ENCODE results near the gene NRCAM.
A peak's percentile ranks its signal among the peaks of the same experiment; 100 is the strongest.

Gene NRCAM

GRCh38 chr7:108189733-108190388 is 266.4 kb downstream of the NRCAM start:
- peak overlapping the region; percentile 40 for H3K4me2 ChIP-seq
- H3K27ac ChIP-seq = no peak overlapping the region
- no peak overlapping the region for H3K9ac ChIP-seq
- no peak for TF ChIP-seq Cebpa-rat (IDR thresholded peaks at IDR 0.05)
- H3K36me3 ChIP-seq = no peaks in the 10 kb centered on the region
- no peak overlapping the region for H3K4me3 ChIP-seq
- no peaks in the 10 kb centered on the region for H4K20me1 ChIP-seq
- H3K27me3 ChIP-seq = no peaks in the 10 kb centered on the region
- no peaks in the 10 kb centered on the region for H3K9me3 ChIP-seq
- peaks cover 21% of the 10 kb centered on the region for H3K4me1 ChIP-seq

GRCh38 chr7:108188724-108189123 is 267.5 kb downstream of the NRCAM start:
- Histone ChIP-seq H3K27me3 (no peaks in the 10 kb centered on the region), H3K9ac (no peak overlapping the region), H3K36me3 (no peaks in the 10 kb centered on the region), H3K4me1 (peaks cover 21% of the 10 kb centered on the region), H4K20me1 (no peaks in the 10 kb centered on the region), H3K9me3 (no peaks in the 10 kb centered on the region), H3K4me2 (no peak overlapping the region), H3K4me3 (no peak overlapping the region), H3K27ac (no peak overlapping the region)
- TF ChIP-seq Cebpa-rat (IDR thresholded peaks at IDR 0.05) = no peak

GRCh38 chr7:108181073-108181985 is 274.9 kb downstream of the NRCAM start:
- H3K36me3 ChIP-seq = no peaks in the 10 kb centered on the region
- H3K27ac ChIP-seq = no peak overlapping the region
- H3K9ac ChIP-seq = no peak overlapping the region
- no peak for TF ChIP-seq Cebpa-rat (IDR thresholded peaks at IDR 0.05)
- H3K4me2 ChIP-seq = no peak overlapping the region
- H4K20me1 ChIP-seq = no peaks in the 10 kb centered on the region
- no peaks in the 10 kb centered on the region for H3K9me3 ChIP-seq
- no peaks in the 10 kb centered on the region for H3K27me3 ChIP-seq
- no peak overlapping the region for H3K4me3 ChIP-seq
- peaks cover 12% of the 10 kb centered on the region; the same call in 1 of the 2 replicates for H3K4me1 ChIP-seq

- no peak overlapping the region for H3K27ac ChIP-seq
- peak overlapping the region; percentile 42 for H3K4me2 ChIP-seq
- TF ChIP-seq Cebpa-rat (IDR thresholded peaks at IDR 0.05) = no peak
- no peak overlapping the region for H3K4me3 ChIP-seq
- no peaks in the 10 kb centered on the region for H3K27me3 ChIP-seq
- no peaks in the 10 kb centered on the region for H3K9me3 ChIP-seq
- no peaks in the 10 kb centered on the region for H3K36me3 ChIP-seq
- no peak overlapping the region for H3K9ac ChIP-seq
- H3K4me1 ChIP-seq = peaks cover 12% of the 10 kb centered on the region; the same call in 1 of the 2 replicates
- no peaks in the 10 kb centered on the region for H4K20me1 ChIP-seq
These were observed 277.8 kb downstream of the NRCAM start for GRCh38 chr7:108178398-108178797.

GRCh38 chr7:108171164-108171563 is 285.1 kb downstream of the NRCAM start:
- Histone ChIP-seq H3K4me2 (no peak overlapping the region), H3K9ac (no peak overlapping the region), H3K9me3 (no peaks in the 10 kb centered on the region), H3K36me3 (no peaks in the 10 kb centered on the region), H3K4me1 (no peaks in the 10 kb centered on the region), H4K20me1 (no peaks in the 10 kb centered on the region), H3K27me3 (no peaks in the 10 kb centered on the region), H3K27ac (no peak overlapping the region), H3K4me3 (no peak overlapping the region)
- no peak for TF ChIP-seq Cebpa-rat (IDR thresholded peaks at IDR 0.05)

GRCh38 chr7:108170251-108170650 is 286.0 kb downstream of the NRCAM start:
- no peak for TF ChIP-seq Cebpa-rat (IDR thresholded peaks at IDR 0.05)
- H3K27ac ChIP-seq = no peak overlapping the region
- no peaks in the 10 kb centered on the region for H3K9me3 ChIP-seq
- no peaks in the 10 kb centered on the region for H3K36me3 ChIP-seq
- H3K4me2 ChIP-seq = no peak overlapping the region
- no peak overlapping the region for H3K4me3 ChIP-seq
- no peak overlapping the region for H3K9ac ChIP-seq
- no peaks in the 10 kb centered on the region for H3K27me3 ChIP-seq
- H4K20me1 ChIP-seq = no peaks in the 10 kb centered on the region
- H3K4me1 ChIP-seq = peaks cover under 1% of the 10 kb centered on the region; the same call in 1 of the 2 replicates

- Histone ChIP-seq H3K9me3 (no peaks in the 10 kb centered on the region), H3K9ac (no peak overlapping the region), H3K27ac (no peak overlapping the region)
These were observed 288.8 kb downstream of the NRCAM start for GRCh38 chr7:108167460-108167859.

GRCh38 chr7:108166687-108167086 is 289.5 kb downstream of the NRCAM start:
- H3K9ac ChIP-seq = no peak overlapping the region
- H3K4me3 ChIP-seq = no peak overlapping the region
- peaks cover 4% of the 10 kb centered on the region; the same call in 1 of the 2 replicates for H3K4me1 ChIP-seq
- no peaks in the 10 kb centered on the region for H3K9me3 ChIP-seq
- no peak overlapping the region for H3K27ac ChIP-seq
- no peak overlapping the region for H3K4me2 ChIP-seq
- H3K36me3 ChIP-seq = no peaks in the 10 kb centered on the region
- no peaks in the 10 kb centered on the region for H4K20me1 ChIP-seq
- TF ChIP-seq Cebpa-rat (IDR thresholded peaks at IDR 0.05) = no peak
- H3K27me3 ChIP-seq = no peaks in the 10 kb centered on the region

More at GRCh38 chr7:108167460-108167859, 288.8 kb downstream of the NRCAM start:
- H4K20me1 ChIP-seq = no peaks in the 10 kb centered on the region
- H3K4me1 ChIP-seq = peaks cover 4% of the 10 kb centered on the region; the same call in 1 of the 2 replicates
- H3K27me3 ChIP-seq = no peaks in the 10 kb centered on the region
- no peak for TF ChIP-seq Cebpa-rat (IDR thresholded peaks at IDR 0.05)
- H3K4me3 ChIP-seq = no peak overlapping the region
- no peaks in the 10 kb centered on the region for H3K36me3 ChIP-seq
- no peak overlapping the region for H3K4me2 ChIP-seq

- Histone ChIP-seq H3K4me1 (peaks cover 4% of the 10 kb centered on the region; the same call in 1 of the 2 replicates), H3K36me3 (no peaks in the 10 kb centered on the region), H3K4me3 (no peak overlapping the region), H4K20me1 (no peaks in the 10 kb centered on the region), H3K4me2 (no peak overlapping the region), H3K27me3 (no peaks in the 10 kb centered on the region), H3K27ac (no peak overlapping the region), H3K9ac (no peak overlapping the region), H3K9me3 (no peaks in the 10 kb centered on the region)
- TF ChIP-seq Cebpa-rat (IDR thresholded peaks at IDR 0.05) = no peak
These were observed 290.5 kb downstream of the NRCAM start for GRCh38 chr7:108165723-108166122.

- H4K20me1 ChIP-seq = no peaks in the 10 kb centered on the region
- no peaks in the 10 kb centered on the region for H3K27me3 ChIP-seq
- H3K4me1 ChIP-seq = peaks cover 4% of the 10 kb centered on the region; the same call in 1 of the 2 replicates
- no peaks in the 10 kb centered on the region for H3K36me3 ChIP-seq
- H3K9me3 ChIP-seq = no peaks in the 10 kb centered on the region
- H3K9ac ChIP-seq = no peak overlapping the region
- no peak overlapping the region for H3K4me3 ChIP-seq
- no peak overlapping the region for H3K4me2 ChIP-seq
- H3K27ac ChIP-seq = no peak overlapping the region
- no peak for TF ChIP-seq Cebpa-rat (IDR thresholded peaks at IDR 0.05)
These were observed 291.3 kb downstream of the NRCAM start for GRCh38 chr7:108164946-108165345.

All from BLaER1 (cell line).